ENCODE measurements around the gene ITFG1.
"Not testable (repeated sequence)": the region's sequence is repeated elsewhere in the genome, so short reads cannot be mapped to it uniquely, and the experiment has no call there.

Gene ITFG1

DNA sequence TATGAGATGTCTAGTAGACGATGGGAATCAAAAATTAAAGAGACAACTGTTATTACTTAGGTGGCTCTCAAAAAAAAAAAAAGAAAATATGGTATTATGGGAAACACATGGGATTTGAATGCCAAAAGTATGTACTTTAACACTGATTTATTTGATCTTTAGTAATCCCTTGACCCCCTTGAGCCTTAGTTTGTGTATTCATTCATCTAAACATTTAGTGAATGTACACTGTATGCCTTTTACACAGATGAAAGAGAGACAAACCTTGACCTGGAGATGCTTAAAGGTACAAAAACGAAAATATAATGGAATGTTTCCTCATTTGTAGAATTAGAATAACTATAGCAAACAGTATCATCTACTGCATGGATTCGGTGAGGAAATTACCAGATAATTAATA is 278.5 kb downstream of the ITFG1 start:
- Histone ChIP-seq H3K27ac (ENCODE audit: low read depth in 2 of 2, low read length in 2 of 2) (no peak overlapping the region), H3K9ac (ENCODE audit: low read depth in 1 of 2, low read length in 2 of 2) (no peak overlapping the region), H3K27me3 (ENCODE audit: control insufficient read depth in 2 of 2, insufficient read depth in 2 of 2, low read length in 2 of 2) (no peaks in the 10 kb centered on the region), H3K4me3 (ENCODE audit: low read length in 2 of 2) (no peak overlapping the region), H3K4me1 (ENCODE audit: control insufficient read depth in 2 of 2, insufficient read depth in 2 of 2, low read length in 2 of 2) (no peaks in the 10 kb centered on the region), H3K36me3 (ENCODE audit: control insufficient read depth in 2 of 2, insufficient read depth in 2 of 2, low read length in 2 of 2) (no peaks in the 10 kb centered on the region), H3K9me3 (ENCODE audit: control insufficient read depth in 2 of 2, low read length in 2 of 2) (no peaks in the 10 kb centered on the region)

DNA sequence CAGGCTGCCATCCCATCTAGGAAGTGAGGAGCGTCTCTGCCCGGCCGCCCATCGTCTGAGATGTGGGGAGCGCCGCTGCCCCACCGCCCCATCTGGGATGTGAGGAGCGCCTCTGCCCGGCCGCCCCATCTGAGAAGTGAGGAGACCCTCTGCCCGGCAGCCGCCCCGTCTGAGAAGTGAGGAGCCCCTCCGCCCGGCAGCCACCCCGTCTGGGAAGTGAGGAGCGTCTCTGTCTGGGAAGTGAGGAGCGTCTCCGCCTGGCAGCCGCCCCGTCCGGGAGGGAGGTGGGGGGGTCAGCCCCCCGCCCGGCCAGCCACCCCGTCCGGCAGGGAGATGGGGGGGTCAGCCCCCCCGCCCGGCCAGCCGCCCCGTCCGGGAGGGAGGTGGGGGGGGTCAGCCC is 279.8 kb downstream of the ITFG1 start:
- H3K4me1 ChIP-seq (ENCODE audit: control insufficient read depth in 2 of 2, insufficient read depth in 2 of 2, low read length in 2 of 2); H3K36me3 ChIP-seq (ENCODE audit: control insufficient read depth in 2 of 2, insufficient read depth in 2 of 2, low read length in 2 of 2); H3K4me3 ChIP-seq (ENCODE audit: low read length in 2 of 2); H3K9me3 ChIP-seq (ENCODE audit: control insufficient read depth in 2 of 2, low read length in 2 of 2); H3K27ac ChIP-seq (ENCODE audit: low read depth in 2 of 2, low read length in 2 of 2); H3K9ac ChIP-seq (ENCODE audit: low read depth in 1 of 2, low read length in 2 of 2); H3K27me3 ChIP-seq (ENCODE audit: control insufficient read depth in 2 of 2, insufficient read depth in 2 of 2, low read length in 2 of 2): not testable (repeated sequence)

DNA sequence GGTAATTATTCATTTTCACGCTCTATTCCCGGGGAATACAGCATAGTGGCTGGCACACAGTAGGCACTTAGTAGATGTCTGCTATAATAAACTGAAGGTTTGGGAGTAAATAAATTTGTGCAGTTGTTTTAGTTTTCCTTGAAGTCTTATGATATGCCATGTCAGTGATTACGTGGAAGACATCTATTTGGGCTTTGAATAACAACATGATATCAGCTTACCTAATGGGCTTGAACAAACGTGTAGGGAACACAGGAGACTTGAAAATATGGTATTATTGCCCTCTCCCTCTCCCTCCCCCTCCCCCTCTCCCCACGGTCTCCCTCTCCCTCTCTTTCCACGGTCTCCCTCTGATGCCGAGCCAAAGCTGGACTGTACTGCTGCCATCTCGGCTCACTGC is 280.8 kb downstream of the ITFG1 start:
- Histone ChIP-seq H3K4me3 (ENCODE audit: low read length in 2 of 2) (no peak overlapping the region), H3K9ac (ENCODE audit: low read depth in 1 of 2, low read length in 2 of 2) (no peak overlapping the region), H3K9me3 (ENCODE audit: control insufficient read depth in 2 of 2, low read length in 2 of 2) (no peaks in the 10 kb centered on the region), H3K4me1 (ENCODE audit: control insufficient read depth in 2 of 2, insufficient read depth in 2 of 2, low read length in 2 of 2) (no peaks in the 10 kb centered on the region), H3K27me3 (ENCODE audit: control insufficient read depth in 2 of 2, insufficient read depth in 2 of 2, low read length in 2 of 2) (no peaks in the 10 kb centered on the region), H3K36me3 (ENCODE audit: control insufficient read depth in 2 of 2, insufficient read depth in 2 of 2, low read length in 2 of 2) (no peaks in the 10 kb centered on the region), H3K27ac (ENCODE audit: low read depth in 2 of 2, low read length in 2 of 2) (no peak overlapping the region)

DNA sequence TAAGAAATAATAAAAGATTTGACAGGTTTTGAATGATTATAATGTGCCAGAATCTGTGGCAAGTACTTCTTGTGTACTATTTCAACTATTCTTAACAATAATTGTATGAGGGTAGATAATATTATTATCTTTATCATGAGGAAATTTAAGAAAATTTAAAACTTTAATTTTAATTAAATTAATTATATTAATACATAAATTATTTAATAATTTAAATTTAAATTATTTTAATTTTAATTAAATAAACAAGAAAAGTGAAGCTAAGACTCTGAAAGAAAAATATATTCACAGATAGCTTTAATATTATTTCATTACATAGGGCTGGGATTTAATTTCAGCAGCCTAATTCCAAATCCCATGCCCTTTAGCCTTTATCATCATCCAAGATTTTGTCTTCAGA is 285.7 kb downstream of the ITFG1 start:
- no peaks in the 10 kb centered on the region for H3K36me3 ChIP-seq (ENCODE audit: control insufficient read depth in 2 of 2, insufficient read depth in 2 of 2, low read length in 2 of 2)
- H3K27ac ChIP-seq (ENCODE audit: low read depth in 2 of 2, low read length in 2 of 2), result no peak overlapping the region
- H3K27me3 ChIP-seq (ENCODE audit: control insufficient read depth in 2 of 2, insufficient read depth in 2 of 2, low read length in 2 of 2), result no peaks in the 10 kb centered on the region
- H3K4me1 ChIP-seq (ENCODE audit: control insufficient read depth in 2 of 2, insufficient read depth in 2 of 2, low read length in 2 of 2), result no peaks in the 10 kb centered on the region
- H3K4me3 ChIP-seq (ENCODE audit: low read length in 2 of 2), result no peak overlapping the region
- no peak overlapping the region for H3K9ac ChIP-seq (ENCODE audit: low read depth in 1 of 2, low read length in 2 of 2)
- no peaks in the 10 kb centered on the region for H3K9me3 ChIP-seq (ENCODE audit: control insufficient read depth in 2 of 2, low read length in 2 of 2)

DNA sequence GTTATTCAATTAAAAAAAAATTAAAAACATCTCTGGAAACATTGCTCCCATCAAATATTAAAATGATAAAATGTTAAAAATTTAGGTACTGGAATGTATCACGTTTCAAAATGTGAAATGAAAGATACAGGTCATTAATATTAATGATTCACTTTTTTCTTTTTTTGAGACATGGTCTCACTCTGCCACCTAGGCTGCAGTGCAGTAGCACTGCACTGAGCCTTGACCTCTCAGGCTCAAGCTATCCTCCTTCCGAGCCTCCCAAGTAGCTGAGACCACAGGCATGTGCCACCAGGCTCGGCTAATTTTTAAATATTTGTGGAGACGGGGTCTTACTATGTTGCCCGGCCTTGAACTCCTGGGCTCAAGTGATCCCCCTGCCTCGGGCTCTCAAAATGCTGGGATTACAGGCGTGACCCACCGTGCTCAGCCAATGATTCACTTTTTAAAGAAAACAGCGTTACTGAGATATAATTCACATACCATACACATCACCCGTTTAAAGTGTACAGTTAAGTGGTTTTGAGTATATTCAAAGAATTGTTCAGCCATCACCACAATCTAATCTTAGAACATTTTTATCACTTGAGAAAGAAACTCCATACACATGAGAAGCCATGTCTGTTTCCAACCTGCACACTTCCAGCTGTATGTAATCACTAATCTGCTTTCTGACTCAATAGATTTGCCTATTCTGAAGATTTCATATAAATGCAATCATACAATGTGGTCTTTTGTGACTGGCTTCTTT is 298.0 kb downstream of the ITFG1 start:
- H3K9me3 ChIP-seq (ENCODE audit: control insufficient read depth in 2 of 2, low read length in 2 of 2), result no peaks in the 10 kb centered on the region
- H3K27me3 ChIP-seq (ENCODE audit: control insufficient read depth in 2 of 2, insufficient read depth in 2 of 2, low read length in 2 of 2), result no peaks in the 10 kb centered on the region
- H3K9ac ChIP-seq (ENCODE audit: low read depth in 1 of 2, low read length in 2 of 2), result no peak overlapping the region
- no peak overlapping the region for H3K4me3 ChIP-seq (ENCODE audit: low read length in 2 of 2)
- no peak overlapping the region for H3K27ac ChIP-seq (ENCODE audit: low read depth in 2 of 2, low read length in 2 of 2)
- H3K4me1 ChIP-seq (ENCODE audit: control insufficient read depth in 2 of 2, insufficient read depth in 2 of 2, low read length in 2 of 2), result no peaks in the 10 kb centered on the region
- peaks cover 3 to 9% of the 10 kb centered on the region in 2 donors for H3K36me3 ChIP-seq (ENCODE audit: control insufficient read depth in 2 of 2, insufficient read depth in 2 of 2, low read length in 2 of 2)

DNA sequence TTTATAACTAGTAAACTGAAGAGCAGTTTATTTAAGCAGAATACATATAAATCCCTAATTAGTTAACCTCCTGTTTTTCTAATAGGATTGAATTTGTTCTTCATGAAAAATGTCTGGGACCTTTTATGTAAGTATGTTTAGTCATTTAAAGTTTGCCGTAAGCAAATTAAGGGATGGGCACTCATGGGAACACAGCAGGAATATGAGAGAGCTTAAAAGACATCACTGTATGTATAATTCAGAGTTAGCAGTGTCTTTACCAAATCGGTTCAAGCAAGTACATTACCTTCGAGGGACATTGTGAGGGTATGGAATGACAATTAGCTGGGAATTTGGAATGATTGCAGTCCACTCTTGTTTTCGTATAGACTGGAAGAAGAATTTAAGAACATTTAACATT is 299.4 kb downstream of the ITFG1 start:
- H3K9ac ChIP-seq (ENCODE audit: low read depth in 1 of 2, low read length in 2 of 2), result no peak overlapping the region
- no peak overlapping the region for H3K27ac ChIP-seq (ENCODE audit: low read depth in 2 of 2, low read length in 2 of 2)
- H3K9me3 ChIP-seq (ENCODE audit: control insufficient read depth in 2 of 2, low read length in 2 of 2), result no peaks in the 10 kb centered on the region
- H3K4me3 ChIP-seq (ENCODE audit: low read length in 2 of 2), result no peak overlapping the region
- peaks cover 3 to 9% of the 10 kb centered on the region in 2 donors for H3K36me3 ChIP-seq (ENCODE audit: control insufficient read depth in 2 of 2, insufficient read depth in 2 of 2, low read length in 2 of 2)
- H3K4me1 ChIP-seq (ENCODE audit: control insufficient read depth in 2 of 2, insufficient read depth in 2 of 2, low read length in 2 of 2), result no peaks in the 10 kb centered on the region
- H3K27me3 ChIP-seq (ENCODE audit: control insufficient read depth in 2 of 2, insufficient read depth in 2 of 2, low read length in 2 of 2), result no peaks in the 10 kb centered on the region

DNA sequence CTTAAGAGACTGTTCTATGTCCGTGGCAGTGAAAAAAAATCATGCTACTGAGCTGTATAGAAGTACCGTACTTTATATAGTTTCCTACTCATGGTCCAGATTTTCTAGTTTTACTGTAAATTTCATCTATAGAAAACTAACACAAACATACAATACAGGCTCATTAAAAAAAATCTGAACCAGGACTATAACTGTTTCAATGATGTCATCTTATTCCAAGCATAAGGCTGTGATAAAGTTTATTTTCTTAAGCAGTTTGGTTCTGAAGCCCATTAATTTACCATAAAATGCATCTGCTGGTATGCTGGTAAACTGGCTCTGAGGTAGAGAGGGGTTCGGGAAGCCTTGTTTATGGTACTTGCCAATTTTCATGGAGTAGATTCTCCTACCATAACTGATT is 300.4 kb downstream of the ITFG1 start:
- no peaks in the 10 kb centered on the region for H3K4me1 ChIP-seq (ENCODE audit: control insufficient read depth in 2 of 2, insufficient read depth in 2 of 2, low read length in 2 of 2)
- no peaks in the 10 kb centered on the region for H3K27me3 ChIP-seq (ENCODE audit: control insufficient read depth in 2 of 2, insufficient read depth in 2 of 2, low read length in 2 of 2)
- H3K9ac ChIP-seq (ENCODE audit: low read depth in 1 of 2, low read length in 2 of 2), result no peak overlapping the region
- peaks cover 3 to 9% of the 10 kb centered on the region in 2 donors for H3K36me3 ChIP-seq (ENCODE audit: control insufficient read depth in 2 of 2, insufficient read depth in 2 of 2, low read length in 2 of 2)
- H3K4me3 ChIP-seq (ENCODE audit: low read length in 2 of 2), result no peak overlapping the region
- H3K9me3 ChIP-seq (ENCODE audit: control insufficient read depth in 2 of 2, low read length in 2 of 2), result no peaks in the 10 kb centered on the region
- no peak overlapping the region for H3K27ac ChIP-seq (ENCODE audit: low read depth in 2 of 2, low read length in 2 of 2)

DNA sequence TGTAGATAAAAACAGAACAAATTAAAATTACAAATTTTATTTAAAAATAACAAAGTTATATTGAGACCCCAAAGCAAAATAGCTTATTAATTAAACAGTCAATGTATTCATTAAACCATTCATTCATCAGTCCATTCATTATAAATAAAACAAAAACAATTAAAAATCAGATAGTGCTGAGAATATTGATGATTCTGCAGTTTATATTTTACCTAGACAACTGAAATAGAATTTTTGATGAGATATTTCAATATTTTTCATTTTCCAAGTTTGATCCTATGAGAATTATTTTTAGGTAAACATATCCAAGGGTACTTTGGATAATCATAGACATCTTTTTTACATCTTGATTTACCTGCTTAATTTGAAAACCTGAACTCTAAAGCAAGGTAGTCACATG is 301.9 kb downstream of the ITFG1 start:
- Histone ChIP-seq H3K4me3 (ENCODE audit: low read length in 2 of 2) (no peak overlapping the region), H3K9me3 (ENCODE audit: control insufficient read depth in 2 of 2, low read length in 2 of 2) (no peaks in the 10 kb centered on the region), H3K9ac (ENCODE audit: low read depth in 1 of 2, low read length in 2 of 2) (no peak overlapping the region), H3K27me3 (ENCODE audit: control insufficient read depth in 2 of 2, insufficient read depth in 2 of 2, low read length in 2 of 2) (no peaks in the 10 kb centered on the region), H3K27ac (ENCODE audit: low read depth in 2 of 2, low read length in 2 of 2) (no peak overlapping the region), H3K36me3 (ENCODE audit: control insufficient read depth in 2 of 2, insufficient read depth in 2 of 2, low read length in 2 of 2) (peaks cover 3 to 9% of the 10 kb centered on the region in 2 donors), H3K4me1 (ENCODE audit: control insufficient read depth in 2 of 2, insufficient read depth in 2 of 2, low read length in 2 of 2) (no peaks in the 10 kb centered on the region)

DNA sequence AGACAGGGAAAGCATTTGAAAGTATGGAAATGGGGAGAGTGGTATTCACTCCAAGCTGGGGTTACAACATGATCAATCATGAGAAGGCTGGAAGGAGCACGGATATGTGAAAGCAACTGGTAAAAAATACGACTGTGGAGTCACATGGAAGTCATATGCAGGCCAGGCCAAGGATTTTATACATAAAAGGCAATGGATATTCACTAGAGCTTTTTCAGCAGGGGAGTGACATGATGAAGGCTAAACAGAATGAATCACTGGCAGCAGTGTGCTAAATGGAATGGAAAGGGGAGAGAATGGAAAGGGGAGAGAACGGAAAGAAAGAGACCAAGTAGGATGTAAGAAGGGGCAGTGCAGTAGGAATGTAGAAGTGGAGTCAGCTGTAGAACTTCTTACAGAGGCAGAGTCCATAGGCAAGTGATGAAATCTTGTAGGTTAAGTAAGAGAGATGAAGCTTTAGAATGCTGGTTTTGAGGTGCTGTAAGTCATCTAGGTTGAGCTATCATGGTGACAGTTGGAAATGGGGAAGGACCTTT is 304.1 kb downstream of the ITFG1 start:
- H3K27me3 ChIP-seq (ENCODE audit: control insufficient read depth in 2 of 2, insufficient read depth in 2 of 2, low read length in 2 of 2), result no peaks in the 10 kb centered on the region
- no peaks in the 10 kb centered on the region for H3K4me1 ChIP-seq (ENCODE audit: control insufficient read depth in 2 of 2, insufficient read depth in 2 of 2, low read length in 2 of 2)
- no peak overlapping the region for H3K27ac ChIP-seq (ENCODE audit: low read depth in 2 of 2, low read length in 2 of 2)
- no peaks in the 10 kb centered on the region for H3K9me3 ChIP-seq (ENCODE audit: control insufficient read depth in 2 of 2, low read length in 2 of 2)
- H3K9ac ChIP-seq (ENCODE audit: low read depth in 1 of 2, low read length in 2 of 2), result no peak overlapping the region
- H3K36me3 ChIP-seq (ENCODE audit: control insufficient read depth in 2 of 2, insufficient read depth in 2 of 2, low read length in 2 of 2), result peaks cover 7 to 13% of the 10 kb centered on the region in 2 donors
- no peak overlapping the region for H3K4me3 ChIP-seq (ENCODE audit: low read length in 2 of 2)

DNA sequence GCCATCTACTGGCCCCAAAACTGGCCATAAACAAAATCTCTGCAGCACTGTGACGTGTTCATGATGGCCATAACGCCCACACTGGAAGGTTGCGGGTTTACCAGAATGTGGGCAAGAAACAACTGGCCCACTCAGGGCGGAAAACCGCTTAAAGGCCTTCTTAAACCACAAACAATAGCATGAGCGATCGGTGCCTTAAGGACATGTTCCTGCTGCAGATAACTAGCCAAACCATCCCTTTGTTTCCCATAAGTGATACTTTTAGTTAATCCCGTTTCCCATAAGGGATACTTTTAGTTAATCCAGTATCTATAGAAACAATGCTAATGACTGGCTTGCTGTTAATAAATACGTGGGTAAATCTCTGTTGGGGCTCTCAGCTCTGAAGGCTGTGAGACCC is 308.4 kb downstream of the ITFG1 start:
- H3K9me3 ChIP-seq (ENCODE audit: control insufficient read depth in 2 of 2, low read length in 2 of 2); H3K9ac ChIP-seq (ENCODE audit: low read depth in 1 of 2, low read length in 2 of 2); H3K4me1 ChIP-seq (ENCODE audit: control insufficient read depth in 2 of 2, insufficient read depth in 2 of 2, low read length in 2 of 2); H3K27me3 ChIP-seq (ENCODE audit: control insufficient read depth in 2 of 2, insufficient read depth in 2 of 2, low read length in 2 of 2); H3K36me3 ChIP-seq (ENCODE audit: control insufficient read depth in 2 of 2, insufficient read depth in 2 of 2, low read length in 2 of 2); H3K27ac ChIP-seq (ENCODE audit: low read depth in 2 of 2, low read length in 2 of 2); H3K4me3 ChIP-seq (ENCODE audit: low read length in 2 of 2): not testable (repeated sequence)

All from mucosa of rectum (tissue), 2 donors.